Measurements from ENCODE around the gene MCM7. TPM values are rescaled to one million over a fixed set of nuclear protein-coding genes. Genes with fewer than 3 reads are reported as not detected.

Gene MCM7
- total RNA-seq, 4 donors from 2014 or later, result 31.8 to 67.3 (median 63.1) TPM

GRCh38 chr7:100090527-100091410, 10.4 kb downstream of the MCM7 start:
- intact Hi-C loops (cut with DNase I), result no loop called here
- TF ChIP-seq POLR2A (IDR thresholded peaks at IDR 0.05) (no peak), CTCF (IDR thresholded peaks at IDR 0.05) (no peak)
- H3K9me3 ChIP-seq, result no peaks in the 10 kb centered on the region
- 73 to 83% methylated on average over 9 to 13 of the region's 14 CpGs for WGBS, 2 donors
- H3K4me3 ChIP-seq, result no peak overlapping the region
- no peak for DNase-seq
- H3K4me1 ChIP-seq, result peaks cover 5 to 47% (median 17%) of the 10 kb centered on the region in 3 donors
- H3K27me3 ChIP-seq, result no peaks in the 10 kb centered on the region
- peaks cover 21 to 60% (median 47%) of the 10 kb centered on the region in 3 donors for H3K36me3 ChIP-seq
- peak overlapping the region in 3 of 4 donors; percentile 87 to 89 (median 88) for H3K27ac ChIP-seq

- H3K4me3 ChIP-seq, result peak overlapping the region; percentile 77 to 91 (median 85)
- peaks cover 15 to 49% (median 36%) of the 10 kb centered on the region in 3 donors for H3K36me3 ChIP-seq
- no peaks in the 10 kb centered on the region for H3K9me3 ChIP-seq
- DNase-seq, result no peak
- peaks cover 5 to 47% (median 17%) of the 10 kb centered on the region in 3 donors for H3K4me1 ChIP-seq
- H3K27ac ChIP-seq, result peak overlapping the region; percentile 87 to 91 (median 88)
- TF ChIP-seq POLR2A (IDR thresholded peaks at IDR 0.05) (no peak), CTCF (IDR thresholded peaks at IDR 0.05) (no peak)
- WGBS, 2 donors, result 13 to 17% methylated on average over 6 of the region's 7 CpGs
- no peaks in the 10 kb centered on the region for H3K27me3 ChIP-seq
- intact Hi-C loops (cut with DNase I), result no loop called here
Measured at GRCh38 chr7:100089458-100090196, 11.6 kb downstream of the MCM7 start.

- Histone ChIP-seq H3K9me3 (no peaks in the 10 kb centered on the region), H3K27me3 (no peaks in the 10 kb centered on the region), H3K4me1 (peaks cover 5 to 42% (median 17%) of the 10 kb centered on the region in 3 donors), H3K4me3 (peak within 1 kb of the TSS; percentile 77 to 91 (median 85)), H3K36me3 (peaks cover 11 to 41% (median 31%) of the 10 kb centered on the region in 3 donors), H3K27ac (peak within 1 kb of the TSS; percentile 87 to 91 (median 88))
- TF ChIP-seq POLR2A (IDR thresholded peaks at IDR 0.05) (peak in 3 of 4 donors; percentile 62 to 81 (median 75)), CTCF (IDR thresholded peaks at IDR 0.05) (peak in 2 of 6 experiments; percentile 3 to 27)
- 0 to 1% methylated on average over 15 to 41 of the region's 68 CpGs for WGBS, 2 donors
- intact Hi-C loops (cut with DNase I), result no loop called here
- DNase-seq, result no peak
Measured at GRCh38 chr7:100088621-100089457, 12.4 kb downstream of the MCM7 start, which contains the start of gene COPS6. TSS of gene COPS6 (plus strand) at chr7:100088969. CDS start at chr7:100088991, 22 bp downstream.

- peaks cover 6 to 34% (median 25%) of the 10 kb centered on the region in 3 donors for H3K36me3 ChIP-seq
- H3K4me3 ChIP-seq, result peak overlapping the region; percentile 77 to 91 (median 85)
- no peak for TF ChIP-seq POLR2A (IDR thresholded peaks at IDR 0.05)
- no peak for TF ChIP-seq CTCF (IDR thresholded peaks at IDR 0.05)
- no peaks in the 10 kb centered on the region for H3K27me3 ChIP-seq
- intact Hi-C loops (cut with DNase I), result no loop called here
- peak overlapping the region; percentile 87 to 91 (median 88) for H3K27ac ChIP-seq
- peaks cover 5 to 36% (median 17%) of the 10 kb centered on the region in 3 donors for H3K4me1 ChIP-seq
- 73 to 75% methylated on average over 6 to 7 of the region's 11 CpGs for WGBS, 2 donors
- H3K9me3 ChIP-seq, result no peaks in the 10 kb centered on the region
- DNase-seq, result no peak
Measured at GRCh38 chr7:100088095-100088620, 13.0 kb downstream of the MCM7 start.
